HL-60 (cell line): Measurements from ENCODE around the gene TDG.

ENCODE experiments used
- CTCF ChIP-seq: IDR thresholded peaks from one replicate; pipeline ENCODE4 v1.5.1; 2011; ENCODE audit warnings: low read length, control low read depth, inconsistent platforms; ENCODE audit not compliant: insufficient read depth
- POLR2AphosphoS5 ChIP-seq: IDR thresholded peaks from 2 replicates; pipeline ENCODE4 v1.6.1; 2012; ENCODE audit warnings: low read depth

GRCh38 chr12:103929784-103930033 is 36.0 kb upstream of the TDG start:
- TF ChIP-seq CTCF (no peak), POLR2AphosphoS5 (no peak)
